HepG2 (cell line): ENCODE results near the gene SEC23IP.

Experiments
- GATAD2A ChIP-seq: IDR thresholded peaks from 2 replicates; pipeline ENCODE4 v1.6.1; 2016
- TCF7 ChIP-seq: sonication (generic); IDR thresholded peaks from 2 replicates; pipeline ENCODE4 v1.6.1; 2016; ENCODE audit warnings: antibody characterized with exemption, low read depth
- ZFP1 ChIP-seq: IDR thresholded peaks from 2 replicates; pipeline ENCODE4 v1.6.1; 2016
- ZNF724P ChIP-seq: sonication (generic); formaldehyde crosslinking; IDR thresholded peaks from 2 replicates; pipeline ENCODE4 v1.8.0; 2022; ENCODE audit warnings: missing genetic modification reagents, borderline replicate concordance
- TF ChIP-seq, protein P1 (sequence below): sonication (generic); formaldehyde crosslinking; IDR thresholded peaks from 2 replicates; pipeline ENCODE4 v1.5.0; 2020; ENCODE audit warnings: mild to moderate bottlenecking, missing genetic modification reagents, moderate library complexity
- TF ChIP-seq, protein P2 (sequence below): sonication (generic); formaldehyde crosslinking; IDR thresholded peaks from 2 replicates; pipeline ENCODE4 v1.4.0; 2020; ENCODE audit warnings: missing genetic modification reagents
- TF ChIP-seq, protein P3 (sequence below), 2 experiments: IDR thresholded peaks; 2 replicates each; pipeline ENCODE4 v1.6.1; 2011 to 2012; ENCODE audit warnings: low read length in 2 of 2, borderline replicate concordance in 1 of 2, low read depth in 1 of 2, mild to moderate bottlenecking in 1 of 2, moderate library complexity in 1 of 2

DNA sequence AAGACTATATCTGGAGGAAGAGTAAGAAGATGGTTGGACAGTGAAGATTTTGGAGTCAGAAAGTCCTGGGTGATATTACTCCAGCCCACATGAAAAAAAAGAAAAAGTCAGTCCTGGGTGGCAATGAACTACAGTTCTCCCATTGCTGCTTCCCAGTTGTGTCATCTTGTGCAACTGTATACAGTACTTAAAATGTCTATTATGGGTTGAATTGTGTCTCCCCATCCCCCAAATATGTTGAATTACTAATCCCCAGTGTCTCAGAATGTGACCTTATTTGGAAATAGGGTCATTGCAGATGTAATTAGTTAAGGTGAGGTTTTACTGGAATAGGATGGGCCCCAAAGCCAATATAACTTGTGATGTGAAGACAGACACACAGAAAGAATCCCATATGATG is 15.6 kb downstream of the SEC23IP start:
- TF ChIP-seq TCF7, result no peak
- TF ChIP-seq ZFP1 (CRISPR knock-in tag), result no peak
- TF ChIP-seq GATAD2A, result no peak
- TF ChIP-seq, protein P1, sequence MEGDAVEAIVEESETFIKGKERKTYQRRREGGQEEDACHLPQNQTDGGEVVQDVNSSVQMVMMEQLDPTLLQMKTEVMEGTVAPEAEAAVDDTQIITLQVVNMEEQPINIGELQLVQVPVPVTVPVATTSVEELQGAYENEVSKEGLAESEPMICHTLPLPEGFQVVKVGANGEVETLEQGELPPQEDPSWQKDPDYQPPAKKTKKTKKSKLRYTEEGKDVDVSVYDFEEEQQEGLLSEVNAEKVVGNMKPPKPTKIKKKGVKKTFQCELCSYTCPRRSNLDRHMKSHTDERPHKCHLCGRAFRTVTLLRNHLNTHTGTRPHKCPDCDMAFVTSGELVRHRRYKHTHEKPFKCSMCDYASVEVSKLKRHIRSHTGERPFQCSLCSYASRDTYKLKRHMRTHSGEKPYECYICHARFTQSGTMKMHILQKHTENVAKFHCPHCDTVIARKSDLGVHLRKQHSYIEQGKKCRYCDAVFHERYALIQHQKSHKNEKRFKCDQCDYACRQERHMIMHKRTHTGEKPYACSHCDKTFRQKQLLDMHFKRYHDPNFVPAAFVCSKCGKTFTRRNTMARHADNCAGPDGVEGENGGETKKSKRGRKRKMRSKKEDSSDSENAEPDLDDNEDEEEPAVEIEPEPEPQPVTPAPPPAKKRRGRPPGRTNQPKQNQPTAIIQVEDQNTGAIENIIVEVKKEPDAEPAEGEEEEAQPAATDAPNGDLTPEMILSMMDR (CRISPR knock-in tag), result no peak
- no peak for TF ChIP-seq ZNF724P
- TF ChIP-seq, protein P2, sequence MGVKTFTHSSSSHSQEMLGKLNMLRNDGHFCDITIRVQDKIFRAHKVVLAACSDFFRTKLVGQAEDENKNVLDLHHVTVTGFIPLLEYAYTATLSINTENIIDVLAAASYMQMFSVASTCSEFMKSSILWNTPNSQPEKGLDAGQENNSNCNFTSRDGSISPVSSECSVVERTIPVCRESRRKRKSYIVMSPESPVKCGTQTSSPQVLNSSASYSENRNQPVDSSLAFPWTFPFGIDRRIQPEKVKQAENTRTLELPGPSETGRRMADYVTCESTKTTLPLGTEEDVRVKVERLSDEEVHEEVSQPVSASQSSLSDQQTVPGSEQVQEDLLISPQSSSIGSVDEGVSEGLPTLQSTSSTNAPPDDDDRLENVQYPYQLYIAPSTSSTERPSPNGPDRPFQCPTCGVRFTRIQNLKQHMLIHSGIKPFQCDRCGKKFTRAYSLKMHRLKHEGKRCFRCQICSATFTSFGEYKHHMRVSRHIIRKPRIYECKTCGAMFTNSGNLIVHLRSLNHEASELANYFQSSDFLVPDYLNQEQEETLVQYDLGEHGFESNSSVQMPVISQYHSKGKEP (CRISPR knock-in tag), result no peak
- TF ChIP-seq, protein P3, sequence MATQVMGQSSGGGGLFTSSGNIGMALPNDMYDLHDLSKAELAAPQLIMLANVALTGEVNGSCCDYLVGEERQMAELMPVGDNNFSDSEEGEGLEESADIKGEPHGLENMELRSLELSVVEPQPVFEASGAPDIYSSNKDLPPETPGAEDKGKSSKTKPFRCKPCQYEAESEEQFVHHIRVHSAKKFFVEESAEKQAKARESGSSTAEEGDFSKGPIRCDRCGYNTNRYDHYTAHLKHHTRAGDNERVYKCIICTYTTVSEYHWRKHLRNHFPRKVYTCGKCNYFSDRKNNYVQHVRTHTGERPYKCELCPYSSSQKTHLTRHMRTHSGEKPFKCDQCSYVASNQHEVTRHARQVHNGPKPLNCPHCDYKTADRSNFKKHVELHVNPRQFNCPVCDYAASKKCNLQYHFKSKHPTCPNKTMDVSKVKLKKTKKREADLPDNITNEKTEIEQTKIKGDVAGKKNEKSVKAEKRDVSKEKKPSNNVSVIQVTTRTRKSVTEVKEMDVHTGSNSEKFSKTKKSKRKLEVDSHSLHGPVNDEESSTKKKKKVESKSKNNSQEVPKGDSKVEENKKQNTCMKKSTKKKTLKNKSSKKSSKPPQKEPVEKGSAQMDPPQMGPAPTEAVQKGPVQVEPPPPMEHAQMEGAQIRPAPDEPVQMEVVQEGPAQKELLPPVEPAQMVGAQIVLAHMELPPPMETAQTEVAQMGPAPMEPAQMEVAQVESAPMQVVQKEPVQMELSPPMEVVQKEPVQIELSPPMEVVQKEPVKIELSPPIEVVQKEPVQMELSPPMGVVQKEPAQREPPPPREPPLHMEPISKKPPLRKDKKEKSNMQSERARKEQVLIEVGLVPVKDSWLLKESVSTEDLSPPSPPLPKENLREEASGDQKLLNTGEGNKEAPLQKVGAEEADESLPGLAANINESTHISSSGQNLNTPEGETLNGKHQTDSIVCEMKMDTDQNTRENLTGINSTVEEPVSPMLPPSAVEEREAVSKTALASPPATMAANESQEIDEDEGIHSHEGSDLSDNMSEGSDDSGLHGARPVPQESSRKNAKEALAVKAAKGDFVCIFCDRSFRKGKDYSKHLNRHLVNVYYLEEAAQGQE (IDR thresholded peaks at IDR 0.05; ENCODE audit: borderline replicate concordance in 1 of 2, low read depth in 1 of 2, low read length in 2 of 2), result no peak
